Esophagus mucosa (tissue), 1 donor: ENCODE data around the gene HMGXB3. TPM values are rescaled to one million over a fixed set of nuclear protein-coding genes. Genes with fewer than 3 reads are reported as not detected.
"Not testable (repeated sequence)": the region's sequence is repeated elsewhere in the genome, so short reads cannot be mapped to it uniquely, and the experiment has no call there.

Experiments used
- ATAC-seq: fragments of 200-7000 bp; cut with Tn5 transposase; one replicate; pipeline ENCODE4 v1.9.1; 2020
- total RNA-seq: library from RNA; stranded (reverse); gene quantifications from one replicate; pipeline ENCODE4 v1.2.4, GENCODE V29; 2023
- donor health status: DM: yes; HTN: yes; CAD: no.

The HMGXB3 gene
- total RNA-seq, 1 donor from 2014 or later, result 13.4 TPM

DNA sequence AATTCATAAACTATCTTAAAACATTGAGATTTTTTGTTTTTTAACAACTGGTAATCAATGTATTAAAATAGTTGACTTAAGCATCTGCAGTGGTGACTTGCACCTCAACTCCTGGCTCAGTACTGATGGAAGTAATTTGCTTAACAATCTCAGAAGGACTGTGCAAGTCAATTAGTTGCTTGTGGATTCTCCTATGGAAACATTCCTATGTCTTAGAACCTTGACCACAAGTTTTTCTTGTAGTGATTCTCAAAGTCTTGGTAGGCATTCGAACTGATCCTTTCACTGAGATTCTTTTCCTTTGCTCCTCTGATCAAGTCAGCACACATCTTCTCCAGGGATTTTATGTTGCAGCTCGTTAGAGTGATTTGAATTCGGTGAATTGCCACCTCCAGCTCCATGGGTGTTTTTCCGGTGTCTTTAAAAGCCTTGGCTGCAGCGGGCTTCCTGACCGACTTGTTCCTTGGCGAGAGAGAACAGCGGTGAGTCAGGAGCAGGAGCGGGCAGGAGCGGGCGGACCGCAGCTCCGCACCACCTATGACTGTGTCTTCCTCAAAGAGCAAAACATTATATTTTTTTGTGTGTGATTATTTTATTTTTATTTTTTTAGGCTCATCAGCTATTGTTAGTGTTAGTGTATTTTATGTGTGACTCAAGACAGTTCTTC, 21.1 kb downstream of the HMGXB3 start:
- ATAC-seq, result peak; percentile 92

- ATAC-seq, result peak; percentile 84
Observed at GRCh38 chr5:150022158-150022531, 21.6 kb downstream of the HMGXB3 start.

DNA sequence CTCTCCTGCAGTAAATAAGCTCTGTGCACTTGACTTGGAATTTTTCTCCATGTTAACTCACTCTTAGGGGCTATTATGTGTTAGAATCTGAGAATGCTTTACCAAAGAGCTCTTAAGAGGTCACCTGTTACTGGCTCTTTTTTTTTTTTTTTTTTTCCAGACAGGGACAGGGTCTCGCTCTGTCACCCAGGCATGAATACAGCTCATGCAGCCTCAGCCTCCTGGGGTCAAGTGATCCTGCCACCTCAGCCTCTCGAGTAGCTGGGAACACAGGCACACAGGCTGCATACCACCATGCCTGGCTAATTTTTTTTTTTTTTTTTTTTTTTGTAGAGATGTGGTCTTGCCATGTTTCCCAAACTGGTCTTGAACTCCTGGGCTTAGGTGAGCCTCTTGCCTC, 22.1 kb downstream of the HMGXB3 start:
- ATAC-seq, result no peak

DNA sequence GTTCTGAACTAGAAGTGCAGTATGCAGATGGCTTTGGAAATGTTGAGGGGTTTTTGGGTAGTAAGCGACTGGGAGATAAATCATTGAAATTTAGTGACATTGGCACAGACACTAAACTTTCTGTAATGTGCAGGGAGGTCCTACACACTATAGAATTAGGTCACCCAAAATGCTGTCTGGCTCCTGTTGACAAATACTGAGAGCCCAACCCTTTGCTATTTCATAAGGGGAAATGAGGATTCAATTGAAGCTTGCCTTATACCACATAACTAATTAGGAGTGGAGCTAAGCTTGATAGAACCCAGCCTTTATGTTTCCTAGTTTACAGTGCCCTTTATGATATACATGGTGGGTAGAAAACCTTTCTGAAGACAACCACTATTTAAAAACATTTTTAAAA, 22.6 kb downstream of the HMGXB3 start:
- peak; percentile 34 for ATAC-seq

- no peak for ATAC-seq
Observed at GRCh38 chr5:150024346-150024984, 23.9 kb downstream of the HMGXB3 start.

GRCh38 chr5:150026682-150027172, 26.2 kb downstream of the HMGXB3 start:
- ATAC-seq, result no peak

DNA sequence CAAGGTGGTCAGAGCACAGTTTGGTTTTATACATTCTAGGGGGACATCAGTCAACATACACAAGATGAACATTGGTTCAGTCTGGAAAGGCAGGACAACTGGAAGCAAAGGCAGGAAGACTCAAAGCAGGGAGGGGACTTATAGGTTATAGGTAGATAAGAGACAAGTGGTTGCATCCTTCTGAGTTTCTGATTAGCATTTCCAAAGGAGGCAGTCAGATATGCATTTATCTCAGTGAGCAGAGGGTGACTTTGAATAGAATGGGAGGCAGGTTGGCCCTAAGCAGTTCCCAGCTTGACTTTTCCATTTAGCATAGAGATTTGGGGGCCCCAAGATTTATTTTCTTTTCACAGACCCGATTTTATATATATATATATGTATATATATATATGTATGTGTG, 27.5 kb downstream of the HMGXB3 start:
- not testable (repeated sequence) for ATAC-seq

DNA sequence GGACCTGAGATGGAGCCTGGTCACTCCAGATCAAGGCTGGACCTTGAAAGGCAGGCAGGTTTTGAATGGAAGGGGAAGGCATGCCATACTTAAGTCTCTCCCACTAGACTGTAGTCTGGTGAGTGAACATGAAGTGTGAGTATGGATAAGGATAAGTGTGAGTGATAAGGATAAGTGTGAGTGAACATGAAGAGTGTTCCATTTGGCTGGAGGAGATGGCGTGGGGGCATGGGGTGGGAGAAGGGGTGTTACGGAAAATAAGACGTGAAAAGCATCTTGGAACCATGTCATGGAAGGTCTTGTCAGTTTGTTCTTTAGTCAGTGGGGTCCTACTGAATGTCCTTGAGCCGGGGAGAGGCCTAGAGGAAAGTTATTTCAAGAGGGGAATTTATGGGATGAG, 32.8 kb downstream of the HMGXB3 start:
- no peak for ATAC-seq

GRCh38 chr5:150034662-150035061, 34.1 kb downstream of the HMGXB3 start:
- peak; percentile 10 for ATAC-seq

GRCh38 chr5:150035139-150035895, 34.8 kb downstream of the HMGXB3 start:
- no peak for ATAC-seq

GRCh38 chr5:150036513-150036912, 36.0 kb downstream of the HMGXB3 start:
- peak; percentile 58 for ATAC-seq

GRCh38 chr5:150038547-150038946, 38.0 kb downstream of the HMGXB3 start:
- ATAC-seq, result no peak

GRCh38 chr5:150042459-150042858, 41.9 kb downstream of the HMGXB3 start:
- ATAC-seq, result no peak

- ATAC-seq, result no peak
Observed at GRCh38 chr5:150043657-150044328, 43.3 kb downstream of the HMGXB3 start.

DNA sequence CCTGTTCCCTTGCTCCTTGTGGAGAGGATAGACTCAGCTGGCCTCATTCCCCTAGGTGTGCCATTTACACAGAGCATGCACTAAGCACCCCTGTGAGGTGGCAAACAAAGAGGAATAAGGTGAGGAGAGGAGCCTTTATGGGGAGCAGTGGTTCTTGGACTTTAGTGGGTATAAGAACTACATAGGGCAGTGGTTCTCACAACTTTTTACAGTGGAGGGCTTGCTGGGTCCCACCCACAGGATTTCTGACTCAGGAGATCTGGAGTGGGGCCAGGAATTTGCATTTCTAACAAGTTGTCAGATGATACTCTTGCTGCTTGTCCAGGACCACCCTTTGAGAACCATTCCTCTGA, 43.8 kb downstream of the HMGXB3 start:
- no peak for ATAC-seq

DNA sequence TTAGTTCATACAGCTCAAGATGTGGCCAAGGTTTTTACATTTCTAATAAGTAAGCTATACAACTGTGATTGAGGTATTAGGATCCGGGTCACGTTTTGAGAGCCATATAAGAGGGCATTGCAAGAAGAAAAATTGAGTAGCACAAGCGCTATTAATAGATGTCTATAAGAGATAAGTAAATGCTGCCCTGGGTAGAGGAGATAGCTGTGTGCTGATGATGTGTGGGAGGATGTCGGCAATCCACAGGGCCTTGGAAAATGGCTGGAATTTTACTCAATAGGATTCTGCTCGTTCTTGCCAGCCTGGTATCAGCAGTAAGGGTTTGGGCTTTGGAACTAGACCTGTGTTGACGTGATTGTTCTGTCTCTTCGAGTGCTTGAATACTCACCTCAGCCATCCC, 44.2 kb downstream of the HMGXB3 start:
- no peak for ATAC-seq

- no peak for ATAC-seq
Observed at GRCh38 chr5:150045549-150045948, 45.0 kb downstream of the HMGXB3 start.

DNA sequence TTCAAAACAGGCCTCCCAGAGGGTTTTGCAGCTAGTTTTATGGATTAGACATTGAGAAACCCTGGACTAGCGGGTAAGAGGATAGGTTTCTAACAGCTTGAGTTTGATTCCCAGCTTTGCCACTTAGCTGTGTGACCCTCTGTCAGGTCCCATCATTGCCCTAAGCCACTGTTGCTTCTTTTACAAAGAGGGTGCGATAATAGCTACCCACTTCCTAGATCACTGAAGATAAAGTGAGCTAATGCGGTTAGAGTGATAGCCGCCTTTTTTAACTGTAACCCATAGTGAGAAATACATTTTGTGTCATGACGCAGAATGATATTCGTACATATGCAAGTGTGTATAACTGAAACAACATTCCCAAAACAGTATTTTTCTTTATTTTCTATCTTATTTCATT, 45.5 kb downstream of the HMGXB3 start:
- no peak for ATAC-seq

DNA sequence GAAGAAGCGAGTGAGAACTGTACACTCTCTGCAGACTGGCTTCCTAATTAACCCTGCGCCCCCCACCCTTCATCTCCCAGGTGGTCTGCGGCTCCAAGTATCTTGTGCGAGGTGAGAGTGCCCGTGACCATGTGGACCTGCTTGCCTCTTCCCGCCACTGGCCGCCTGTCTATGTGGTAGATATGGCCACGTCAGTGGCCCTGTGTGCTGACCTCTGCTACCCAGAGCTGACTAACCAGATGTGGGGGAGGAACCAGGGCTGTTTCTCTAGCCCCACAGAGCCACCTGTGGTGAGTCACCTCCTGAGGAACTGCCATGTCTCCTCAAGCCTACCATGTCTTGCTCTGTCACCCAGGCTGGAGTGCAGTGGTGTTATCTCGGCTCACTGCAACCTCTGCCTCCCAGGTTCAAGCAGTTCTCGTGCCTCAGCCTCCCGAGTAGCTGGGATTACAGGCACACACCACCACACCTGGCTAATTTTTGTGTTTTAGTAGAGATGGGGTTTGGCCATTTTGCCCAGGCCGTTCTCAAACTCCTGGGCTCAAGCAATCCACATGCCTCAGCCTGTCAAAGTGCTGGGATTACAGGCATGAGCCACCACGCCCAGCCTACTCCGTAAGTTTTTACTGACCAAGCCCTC, 49.8 kb downstream of the HMGXB3 start:
- peak; percentile 87 for ATAC-seq

DNA sequence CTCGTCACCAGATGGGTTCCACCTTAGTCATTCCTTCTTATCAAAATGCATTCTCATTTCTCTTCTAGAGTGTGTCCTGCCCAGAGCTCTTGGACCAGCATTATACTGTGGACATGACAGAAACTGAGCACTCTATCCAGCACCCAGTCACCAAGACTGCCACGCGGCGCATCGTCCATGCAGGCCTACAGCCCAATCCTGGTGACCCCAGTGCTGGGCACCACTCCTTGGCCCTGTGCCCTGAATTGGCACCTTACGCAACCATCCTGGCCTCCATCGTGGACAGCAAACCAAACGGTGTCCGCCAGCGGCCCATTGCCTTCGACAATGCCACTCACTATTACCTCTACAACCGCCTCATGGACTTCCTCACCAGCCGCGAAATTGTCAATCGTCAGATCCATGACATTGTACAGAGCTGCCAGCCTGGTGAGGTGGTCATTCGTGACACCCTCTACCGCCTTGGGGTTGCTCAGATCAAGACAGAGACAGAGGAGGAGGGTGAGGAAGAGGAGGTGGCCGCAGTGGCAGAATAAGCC, 51.2 kb downstream of the HMGXB3 start:
- no peak for ATAC-seq

DNA sequence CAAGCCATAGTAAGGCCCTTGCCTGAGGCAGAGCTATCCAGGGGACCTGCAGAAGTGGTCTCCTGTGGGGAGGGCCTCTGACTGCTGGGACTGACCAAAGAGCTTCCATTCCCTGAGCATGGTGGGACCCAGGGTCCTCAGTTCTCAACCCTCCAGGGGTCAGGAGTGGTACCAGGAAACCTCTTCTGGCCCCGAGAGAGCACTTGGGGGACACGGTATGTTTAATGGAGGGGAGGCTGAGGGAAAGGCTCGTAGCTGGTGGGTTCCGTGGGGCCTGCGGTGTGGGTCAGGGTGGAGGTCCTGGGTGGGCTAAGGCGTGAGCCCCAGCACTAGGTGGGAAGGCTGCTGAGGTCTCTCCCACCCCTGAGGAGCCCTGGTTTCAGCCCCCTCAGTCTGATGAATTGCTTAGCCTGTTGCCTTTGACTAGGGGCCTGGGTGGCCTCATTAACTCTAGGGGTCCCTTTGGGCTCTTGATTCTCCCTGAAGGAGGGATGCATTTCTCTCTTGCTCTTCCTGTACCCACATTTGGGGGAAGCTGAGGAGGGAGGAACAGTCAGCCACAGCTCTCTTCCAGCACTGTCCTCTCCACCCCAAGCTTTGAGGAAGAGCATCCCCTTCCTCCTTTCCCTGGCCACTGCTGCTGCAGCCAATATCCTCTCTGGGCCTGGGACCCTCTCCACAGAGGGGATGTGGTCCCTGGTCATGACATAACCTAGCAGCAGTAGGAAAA, 51.9 kb downstream of the HMGXB3 start:
- no peak for ATAC-seq
